AG09309 (cell line): ENCODE measurements around the gene FEM1A.

ENCODE experiments used
- DNase-seq: peaks from one replicate; pipeline ENCODE4 v3.0.0-alpha.2; 2010; ENCODE audit warnings: low read depth
- H3K4me3 ChIP-seq: 2 replicates; pipeline ENCODE4 v1.5.1; 2011; ENCODE audit warnings: mild to moderate bottlenecking, low read depth, low read length, moderate library complexity; ENCODE audit not compliant: control insufficient read depth
- TF ChIP-seq, protein P1 (sequence below): IDR thresholded peaks from 2 replicates; pipeline ENCODE4 v1.5.1; 2011; ENCODE audit warnings: mild to moderate bottlenecking, low read depth, low read length, inconsistent platforms; ENCODE audit not compliant: insufficient read depth, control insufficient read depth; ENCODE audit errors: missing control alignments

FEM1A gene

DNA sequence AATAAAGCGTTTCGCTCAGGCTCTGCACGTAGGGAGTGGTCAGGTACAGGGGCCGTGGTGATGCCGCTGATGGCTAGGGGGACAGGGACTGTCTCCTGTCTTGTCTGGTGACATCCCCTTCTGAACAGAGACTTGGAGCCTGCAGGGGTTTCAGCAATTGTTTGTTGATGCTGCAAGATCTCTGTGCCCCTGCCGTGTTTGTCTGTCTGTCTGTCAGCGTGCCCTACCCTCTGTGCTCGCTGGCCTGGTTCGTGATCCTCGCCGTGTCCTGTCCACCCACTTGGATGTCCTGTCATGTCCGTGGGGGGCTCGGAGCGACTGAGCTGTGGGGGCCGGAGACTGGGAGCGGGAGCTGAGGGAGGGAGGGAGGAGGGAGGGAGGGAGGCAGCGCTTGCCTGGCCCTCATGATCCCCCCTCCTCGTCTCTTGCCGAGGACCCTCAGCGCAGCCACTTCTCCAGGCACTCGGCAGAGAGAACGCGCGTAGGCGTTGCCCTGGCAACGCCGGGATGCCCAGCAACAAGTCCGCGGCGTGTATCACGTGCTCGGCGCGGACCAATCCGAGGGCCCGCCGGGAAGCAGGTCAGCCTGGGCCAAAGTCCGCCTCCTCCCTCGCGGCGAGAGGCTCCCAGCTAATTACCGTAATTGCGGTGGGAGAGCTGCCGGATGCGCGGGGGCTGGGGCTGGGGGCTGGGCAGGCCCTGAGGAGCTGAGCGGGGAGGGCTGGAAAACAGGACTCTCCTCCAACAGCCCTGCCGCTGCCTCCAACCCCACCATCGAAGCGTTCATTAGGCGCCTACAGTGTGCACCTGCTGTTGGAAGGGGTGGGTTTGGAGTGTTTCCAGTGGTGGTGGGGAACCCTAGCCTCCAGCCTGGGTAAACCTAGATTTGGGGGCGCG, 31.9 kb upstream of the FEM1A start:
- TF ChIP-seq, protein P1, sequence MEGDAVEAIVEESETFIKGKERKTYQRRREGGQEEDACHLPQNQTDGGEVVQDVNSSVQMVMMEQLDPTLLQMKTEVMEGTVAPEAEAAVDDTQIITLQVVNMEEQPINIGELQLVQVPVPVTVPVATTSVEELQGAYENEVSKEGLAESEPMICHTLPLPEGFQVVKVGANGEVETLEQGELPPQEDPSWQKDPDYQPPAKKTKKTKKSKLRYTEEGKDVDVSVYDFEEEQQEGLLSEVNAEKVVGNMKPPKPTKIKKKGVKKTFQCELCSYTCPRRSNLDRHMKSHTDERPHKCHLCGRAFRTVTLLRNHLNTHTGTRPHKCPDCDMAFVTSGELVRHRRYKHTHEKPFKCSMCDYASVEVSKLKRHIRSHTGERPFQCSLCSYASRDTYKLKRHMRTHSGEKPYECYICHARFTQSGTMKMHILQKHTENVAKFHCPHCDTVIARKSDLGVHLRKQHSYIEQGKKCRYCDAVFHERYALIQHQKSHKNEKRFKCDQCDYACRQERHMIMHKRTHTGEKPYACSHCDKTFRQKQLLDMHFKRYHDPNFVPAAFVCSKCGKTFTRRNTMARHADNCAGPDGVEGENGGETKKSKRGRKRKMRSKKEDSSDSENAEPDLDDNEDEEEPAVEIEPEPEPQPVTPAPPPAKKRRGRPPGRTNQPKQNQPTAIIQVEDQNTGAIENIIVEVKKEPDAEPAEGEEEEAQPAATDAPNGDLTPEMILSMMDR: no peak
- DNase-seq: peak; percentile 21
- H3K4me3 ChIP-seq: peak overlapping the region; percentile 40

DNA sequence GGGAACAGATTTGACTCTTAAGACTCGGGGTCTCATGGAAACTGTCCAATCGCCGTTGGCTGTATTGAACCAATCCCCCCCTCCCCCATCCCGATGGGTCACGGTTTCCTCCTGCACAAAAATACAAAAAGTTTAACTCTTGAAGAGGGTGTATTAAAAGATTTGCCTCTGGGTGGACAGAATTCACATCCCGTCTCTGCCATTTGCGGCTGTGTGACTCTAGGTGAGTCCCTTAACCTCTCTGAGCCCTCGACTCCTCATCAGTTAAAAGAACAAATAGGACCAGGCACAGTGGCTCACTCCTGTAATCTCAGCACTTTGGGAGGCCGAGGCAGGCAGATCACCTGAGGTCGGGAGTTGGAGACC, 31.3 kb upstream of the FEM1A start:
- TF ChIP-seq, protein P1: no peak
- no peak for DNase-seq
- H3K4me3 ChIP-seq: peak overlapping the region; percentile 40; the same call in 1 of the 2 replicates

DNA sequence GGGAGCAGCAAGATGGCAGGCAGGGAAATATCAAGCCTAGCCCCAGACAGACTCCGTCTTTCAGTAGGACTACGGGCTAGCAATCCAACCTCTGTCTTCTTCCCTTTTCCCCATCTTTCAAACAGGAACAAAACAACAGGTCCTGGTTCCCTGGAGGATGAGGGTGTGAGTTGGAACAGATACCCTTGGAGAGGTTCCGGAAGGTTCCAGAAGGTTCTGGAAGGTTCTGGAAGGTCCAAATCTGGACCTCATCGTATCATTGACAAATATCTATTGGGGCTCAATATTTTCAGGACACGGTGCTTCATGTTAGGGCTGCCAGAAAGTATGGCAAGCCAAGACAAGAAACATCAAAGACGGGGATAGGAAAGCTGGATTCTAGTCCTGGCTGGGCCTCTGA, 28.5 kb upstream of the FEM1A start:
- H3K4me3 ChIP-seq: no peak overlapping the region
- TF ChIP-seq, protein P1: no peak
- no peak for DNase-seq

DNA sequence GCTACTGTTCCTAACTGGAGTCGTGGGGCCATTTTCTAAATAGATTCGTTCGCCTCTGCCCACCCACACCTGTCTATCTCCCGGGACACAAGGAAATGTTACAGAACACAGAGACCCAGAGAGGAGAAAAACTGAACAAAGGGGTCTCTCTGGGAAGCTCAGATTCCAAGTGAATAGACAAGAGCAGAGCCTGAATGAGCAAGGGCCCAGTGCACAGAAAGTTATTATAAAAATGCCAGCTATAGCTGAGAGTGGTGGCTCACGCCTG, 27.2 kb upstream of the FEM1A start:
- DNase-seq: no peak
- TF ChIP-seq, protein P1: no peak
- H3K4me3 ChIP-seq: no peak overlapping the region

DNA sequence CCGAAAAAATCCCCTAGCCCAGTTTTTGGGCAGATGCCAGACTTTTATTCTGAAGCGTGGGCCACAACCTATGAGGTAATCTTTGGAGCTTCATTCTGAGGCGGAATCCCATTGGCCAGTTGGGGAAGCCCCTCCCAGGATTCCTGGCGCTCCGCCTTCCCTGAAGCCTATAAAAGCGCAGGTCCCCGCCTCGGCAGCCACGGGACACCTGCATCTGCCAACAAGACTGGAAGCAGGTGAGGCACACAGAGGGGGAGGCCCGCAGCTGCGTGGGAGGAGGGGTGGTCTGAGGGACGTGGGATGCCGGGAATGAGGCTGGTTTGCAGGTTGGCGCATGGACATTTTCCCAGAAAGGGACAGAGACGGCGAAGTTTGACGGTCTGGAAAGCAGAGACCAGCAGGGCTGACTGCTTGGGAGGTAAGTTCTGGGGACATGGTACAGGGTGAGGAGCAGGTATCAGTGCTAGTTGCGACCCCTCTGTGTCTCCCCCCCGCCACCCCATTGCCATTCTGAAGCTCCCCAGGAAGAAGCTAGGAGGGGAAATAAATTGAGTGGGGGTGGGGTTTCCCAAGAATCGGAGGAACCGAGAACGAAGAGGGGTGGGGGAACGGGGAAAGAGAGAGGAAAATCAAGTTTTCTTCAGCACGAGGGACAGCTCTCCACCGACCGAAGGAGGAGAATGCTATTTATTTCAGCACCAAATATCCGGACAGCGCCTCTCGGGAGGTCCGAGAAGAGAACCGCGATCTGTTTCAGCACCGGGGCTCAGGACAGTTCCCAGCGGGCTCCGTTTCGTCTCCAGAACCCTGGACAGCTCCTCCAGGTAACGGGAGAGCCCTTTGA, 22.4 kb upstream of the FEM1A start:
- TF ChIP-seq, protein P1: no peak
- no peak overlapping the region for H3K4me3 ChIP-seq

DNA sequence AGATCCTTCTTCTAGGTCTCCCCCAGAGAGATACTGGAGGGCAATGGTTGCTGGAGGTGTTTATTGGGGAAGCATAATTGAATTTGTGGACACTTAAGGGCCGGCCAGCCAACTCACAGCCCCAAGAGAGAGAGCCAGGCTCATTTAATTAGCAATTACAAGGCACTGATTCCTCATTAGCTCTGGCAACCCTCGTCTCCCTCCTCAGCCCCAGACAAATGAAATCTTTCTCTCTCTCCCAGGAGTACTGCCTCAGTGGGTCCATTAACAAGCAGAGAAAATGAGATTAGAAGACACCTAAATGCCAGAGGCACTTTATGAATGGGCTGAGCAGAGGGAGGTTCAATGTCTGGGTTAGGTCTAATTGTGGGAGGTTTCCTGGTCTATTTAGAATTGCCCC, 19.0 kb upstream of the FEM1A start:
- DNase-seq: no peak
- H3K4me3 ChIP-seq: no peak overlapping the region
- TF ChIP-seq, protein P1: no peak

More for the DNA sequence above, 22.4 kb upstream of the FEM1A start:
- peak; percentile 41 for DNase-seq
